ENCODE data around the gene ATP2A3. TPM values are rescaled to one million over a fixed set of nuclear protein-coding genes. Genes with fewer than 3 reads are reported as not detected.

The ATP2A3 gene
- total RNA-seq, 4 donors from 2014 or later = 78.6 to 231 (median 112) TPM

DNA sequence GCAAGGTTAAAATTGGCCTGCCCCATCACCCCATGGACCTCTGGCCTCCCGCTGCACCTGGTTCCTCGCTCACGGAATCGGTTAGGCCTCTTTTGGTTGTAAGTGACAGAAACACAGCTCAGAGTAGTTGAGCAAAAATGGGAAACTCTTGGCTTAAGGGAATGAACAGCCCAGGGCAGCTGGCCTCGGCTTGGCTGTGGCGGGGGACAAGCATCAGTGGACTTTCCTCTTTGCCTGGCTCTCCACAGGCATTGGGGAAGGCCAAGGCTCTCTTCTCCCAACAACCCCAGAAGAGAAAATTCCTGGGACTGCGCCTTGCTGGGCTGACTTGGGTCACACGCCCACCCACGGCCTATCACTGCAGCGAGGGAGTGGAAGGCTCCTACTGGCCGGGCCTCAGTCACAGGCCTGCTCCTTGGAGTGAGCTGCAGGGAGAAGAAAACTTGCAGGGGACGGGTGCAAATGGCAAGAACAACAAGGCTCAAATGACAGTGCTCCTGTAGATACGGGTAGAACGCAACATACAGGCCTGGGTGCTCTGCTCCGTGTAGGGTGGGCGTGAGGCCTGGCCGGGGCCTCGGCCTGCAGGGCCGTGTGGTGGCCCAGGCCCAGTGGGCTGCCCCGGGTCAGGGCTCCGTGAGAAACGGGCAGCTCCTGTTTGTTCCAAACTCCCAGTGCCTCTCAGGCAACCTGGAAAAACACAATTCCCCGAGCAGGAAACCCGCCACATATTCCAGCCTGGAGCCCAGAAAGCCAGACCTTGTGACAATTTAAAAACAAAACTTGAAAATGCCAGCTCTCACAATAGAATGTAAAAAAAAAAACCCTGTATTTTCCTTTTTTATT lies 25.0 kb upstream of the ATP2A3 start:
- no peak for TF ChIP-seq POLR2A (IDR thresholded peaks at IDR 0.05)
- TF ChIP-seq, protein P1, sequence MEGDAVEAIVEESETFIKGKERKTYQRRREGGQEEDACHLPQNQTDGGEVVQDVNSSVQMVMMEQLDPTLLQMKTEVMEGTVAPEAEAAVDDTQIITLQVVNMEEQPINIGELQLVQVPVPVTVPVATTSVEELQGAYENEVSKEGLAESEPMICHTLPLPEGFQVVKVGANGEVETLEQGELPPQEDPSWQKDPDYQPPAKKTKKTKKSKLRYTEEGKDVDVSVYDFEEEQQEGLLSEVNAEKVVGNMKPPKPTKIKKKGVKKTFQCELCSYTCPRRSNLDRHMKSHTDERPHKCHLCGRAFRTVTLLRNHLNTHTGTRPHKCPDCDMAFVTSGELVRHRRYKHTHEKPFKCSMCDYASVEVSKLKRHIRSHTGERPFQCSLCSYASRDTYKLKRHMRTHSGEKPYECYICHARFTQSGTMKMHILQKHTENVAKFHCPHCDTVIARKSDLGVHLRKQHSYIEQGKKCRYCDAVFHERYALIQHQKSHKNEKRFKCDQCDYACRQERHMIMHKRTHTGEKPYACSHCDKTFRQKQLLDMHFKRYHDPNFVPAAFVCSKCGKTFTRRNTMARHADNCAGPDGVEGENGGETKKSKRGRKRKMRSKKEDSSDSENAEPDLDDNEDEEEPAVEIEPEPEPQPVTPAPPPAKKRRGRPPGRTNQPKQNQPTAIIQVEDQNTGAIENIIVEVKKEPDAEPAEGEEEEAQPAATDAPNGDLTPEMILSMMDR (IDR thresholded peaks at IDR 0.05) = no peak
- no peak overlapping the region for H3K4me3 ChIP-seq
- peaks cover 0 to 18% (median 0%) of the 10 kb centered on the region in 4 donors for H3K4me1 ChIP-seq
- H3K9me3 ChIP-seq = no peaks in the 10 kb centered on the region
- no peaks in the 10 kb centered on the region for H3K27me3 ChIP-seq
- peak in 1 of 3 donors; percentile 31 for DNase-seq
- peak overlapping the region in 1 of 4 donors; percentile 36 for H3K27ac ChIP-seq
- no peaks in the 10 kb centered on the region for H3K36me3 ChIP-seq

DNA sequence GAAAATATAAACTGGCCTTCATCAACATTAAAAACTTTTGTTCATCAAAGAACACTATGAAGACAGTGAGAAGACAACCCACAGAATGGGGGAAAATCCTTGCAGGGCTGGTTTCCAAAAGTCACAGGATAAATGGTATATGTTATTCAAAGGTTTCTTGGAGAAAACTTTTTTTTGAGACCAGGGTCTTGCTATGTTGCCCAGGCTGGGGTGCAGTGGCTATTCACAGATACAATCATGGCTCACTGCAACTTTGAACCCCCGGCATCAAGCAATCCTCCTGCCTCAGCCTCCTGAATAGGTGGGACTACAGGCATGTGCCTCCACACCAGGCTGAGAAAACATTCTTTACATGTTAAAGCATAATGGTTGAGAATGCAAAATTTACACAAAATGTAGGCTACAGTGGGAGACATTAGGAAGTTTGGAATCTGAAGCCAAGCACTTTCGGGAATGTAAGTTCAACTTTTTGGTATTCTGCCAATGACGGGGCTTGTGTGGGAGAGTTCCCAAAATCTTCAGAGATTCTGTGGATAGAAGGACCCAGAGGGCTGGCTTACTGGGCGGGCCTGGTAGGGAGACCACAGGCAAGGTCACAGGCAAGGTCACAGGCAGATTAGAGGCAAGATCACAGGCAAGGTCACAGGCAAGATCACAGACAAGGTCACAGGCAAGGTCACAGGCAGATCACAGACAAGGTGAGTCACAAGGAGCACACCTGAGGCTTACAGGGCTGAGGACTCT lies 24.2 kb upstream of the ATP2A3 start:
- H3K36me3 ChIP-seq = no peaks in the 10 kb centered on the region
- peaks cover 0 to 18% (median 0%) of the 10 kb centered on the region in 4 donors for H3K4me1 ChIP-seq
- peak in 1 of 3 donors; percentile 8 for DNase-seq
- H3K27ac ChIP-seq = peak overlapping the region in 1 of 4 donors; percentile 36
- H3K27me3 ChIP-seq = no peaks in the 10 kb centered on the region
- H3K4me3 ChIP-seq = no peak overlapping the region
- H3K9me3 ChIP-seq = no peaks in the 10 kb centered on the region
- TF ChIP-seq, protein P1 (IDR thresholded peaks at IDR 0.05) = no peak
- TF ChIP-seq POLR2A (IDR thresholded peaks at IDR 0.05) = no peak

DNA sequence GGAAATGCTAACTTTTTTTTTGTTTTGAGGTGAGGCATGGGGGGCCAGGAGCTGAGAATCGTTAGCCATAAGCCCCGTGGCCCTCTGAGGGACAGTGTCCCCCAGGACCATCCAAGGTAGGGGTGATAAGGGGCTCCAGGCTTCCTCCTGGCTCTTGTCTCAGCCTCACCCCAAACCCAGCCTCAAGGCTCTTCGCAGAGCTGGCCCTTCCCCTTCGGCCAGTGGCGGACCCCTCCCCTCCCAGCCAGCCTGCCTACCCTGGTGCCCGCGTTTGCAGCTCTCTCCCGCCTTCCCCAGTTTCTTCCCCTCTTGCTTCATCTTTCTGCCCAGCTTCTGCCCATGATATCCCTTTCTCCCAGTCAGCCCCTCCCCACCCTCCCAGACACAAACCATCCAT lies 22.7 kb upstream of the ATP2A3 start:
- TF ChIP-seq, protein P1 (IDR thresholded peaks at IDR 0.05) = no peak
- TF ChIP-seq POLR2A (IDR thresholded peaks at IDR 0.05) = no peak
- H3K9me3 ChIP-seq = no peaks in the 10 kb centered on the region
- H3K27ac ChIP-seq = no peak overlapping the region
- DNase-seq = no peak
- no peaks in the 10 kb centered on the region for H3K27me3 ChIP-seq
- no peaks in the 10 kb centered on the region for H3K36me3 ChIP-seq
- peaks cover 0 to 18% (median 0%) of the 10 kb centered on the region in 4 donors for H3K4me1 ChIP-seq
- H3K4me3 ChIP-seq = no peak overlapping the region

DNA sequence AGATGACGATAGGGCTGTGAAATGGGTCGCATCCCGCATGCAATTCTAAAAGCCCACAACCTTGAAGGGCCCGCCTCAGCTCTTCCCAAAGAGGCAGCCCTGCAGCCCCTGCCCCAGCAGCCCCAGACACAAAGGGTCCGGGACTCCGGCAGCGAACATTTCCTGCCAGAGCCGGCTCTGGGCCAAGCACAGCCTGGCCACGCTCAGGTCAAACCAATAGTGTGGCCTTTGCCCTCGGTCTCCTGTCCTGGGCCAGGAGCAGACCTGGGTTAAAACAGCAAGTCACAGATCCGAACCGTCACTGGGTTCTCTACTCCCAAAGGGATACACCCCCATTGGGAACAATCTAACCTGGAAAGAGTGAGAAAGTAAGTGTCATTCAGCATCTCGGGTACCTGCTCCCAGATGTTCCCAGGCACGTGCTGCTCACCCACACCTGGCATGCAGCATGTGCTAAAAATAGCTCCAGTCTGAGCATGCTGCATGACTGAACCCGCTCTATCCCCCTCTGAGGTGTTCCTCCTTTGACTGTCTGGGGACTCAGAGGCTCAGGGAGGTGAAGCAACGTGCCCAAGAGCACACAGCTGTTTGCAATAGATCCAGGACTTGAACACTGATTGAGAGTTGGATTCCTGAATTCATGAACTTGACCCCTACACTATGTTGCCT lies 22.2 kb upstream of the ATP2A3 start:
- Histone ChIP-seq H3K9me3 (no peaks in the 10 kb centered on the region), H3K4me3 (no peak overlapping the region), H3K4me1 (peaks cover 0 to 18% (median 0%) of the 10 kb centered on the region in 4 donors), H3K36me3 (no peaks in the 10 kb centered on the region), H3K27ac (no peak overlapping the region), H3K27me3 (no peaks in the 10 kb centered on the region)
- TF ChIP-seq POLR2A (IDR thresholded peaks at IDR 0.05) = no peak
- TF ChIP-seq, protein P1 (IDR thresholded peaks at IDR 0.05) = no peak
- DNase-seq = peak in 1 of 3 donors; percentile 48

DNA sequence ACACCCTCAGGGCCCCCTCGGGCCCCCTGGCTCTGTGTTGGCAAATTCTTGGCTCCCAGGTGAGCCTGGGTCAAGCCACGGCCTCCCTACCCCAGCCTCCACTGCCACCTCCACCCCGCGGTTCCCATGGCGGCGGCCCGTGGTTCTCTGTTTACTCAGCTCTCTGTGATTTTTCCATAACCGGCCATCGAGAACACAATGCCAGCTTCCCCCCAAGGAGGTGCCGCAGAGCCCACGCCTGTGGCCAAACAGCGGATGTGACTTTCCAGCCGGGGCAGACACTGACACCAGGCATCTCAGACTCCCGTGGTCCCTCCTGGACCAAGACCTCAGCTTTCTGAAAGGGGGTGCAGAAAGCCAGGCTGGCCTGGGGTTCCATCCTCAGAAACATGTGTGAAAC lies 21.6 kb upstream of the ATP2A3 start:
- no peak for DNase-seq
- Histone ChIP-seq H3K4me1 (peaks cover 0 to 18% (median 0%) of the 10 kb centered on the region in 4 donors), H3K27me3 (no peaks in the 10 kb centered on the region), H3K9me3 (no peaks in the 10 kb centered on the region), H3K27ac (no peak overlapping the region), H3K4me3 (no peak overlapping the region), H3K36me3 (no peaks in the 10 kb centered on the region)
- TF ChIP-seq POLR2A (IDR thresholded peaks at IDR 0.05) = no peak
- TF ChIP-seq, protein P1 (IDR thresholded peaks at IDR 0.05) = no peak
